GM23338 (cell line): ENCODE data around the gene C2orf81. TPM values are rescaled to one million over a fixed set of nuclear protein-coding genes. Genes with fewer than 3 reads are reported as not detected.

Experiments used
- ATAC-seq: fragments of 200-7000 bp; cut with Tn5 transposase; 3 replicates; pipeline ENCODE4 v1.9.1; 2020
- DNase-seq: peaks from one replicate; pipeline ENCODE4 v3.0.0-alpha.2; 2015; ENCODE audit warnings: low spot score
- H2AFZ ChIP-seq: fragments of 200-600 bp; sonication (generic); 2 replicates; pipeline ENCODE4 v1.8.0; 2016; ENCODE audit warnings: antibody characterized with exemption, mild to moderate bottlenecking, moderate library complexity
- H3F3A ChIP-seq: fragments of 200-600 bp; sonication (generic); replicated peaks from 2 replicates; pipeline ENCODE4 v1.8.0; 2017; ENCODE audit warnings: antibody characterized with exemption, mixed run types, low read depth
- H3K27ac ChIP-seq: fragments of 200-600 bp; sonication (generic); 2 replicates; pipeline ENCODE4 v1.6.1; 2016; ENCODE audit warnings: low read depth
- H3K27me3 ChIP-seq: fragments of 200-600 bp; sonication (generic); 2 replicates; pipeline ENCODE4 v1.8.0; 2016; ENCODE audit warnings: mild to moderate bottlenecking, mixed run types, moderate library complexity; ENCODE audit not compliant: insufficient read depth
- H3K36me3 ChIP-seq: fragments of 200-600 bp; sonication (generic); 2 replicates; pipeline ENCODE4 v1.8.0; 2016; ENCODE audit warnings: mild to moderate bottlenecking; ENCODE audit not compliant: insufficient read depth
- H3K4me1 ChIP-seq: fragments of 200-600 bp; sonication (generic); 2 replicates; pipeline ENCODE4 v1.8.0; 2016; ENCODE audit warnings: mild to moderate bottlenecking, moderate library complexity; ENCODE audit not compliant: insufficient read depth
- H3K4me2 ChIP-seq: fragments of 200-600 bp; sonication (generic); 2 replicates; pipeline ENCODE4 v1.7.1; 2017; ENCODE audit warnings: mixed run types
- H3K4me3 ChIP-seq: fragments of 200-600 bp; sonication (generic); 2 replicates; pipeline ENCODE4 v1.6.1; 2016; ENCODE audit warnings: mixed run types
- H3K79me2 ChIP-seq: fragments of 200-600 bp; sonication (generic); replicated peaks from 2 replicates; pipeline ENCODE4 v1.8.0; 2017; ENCODE audit warnings: mild to moderate bottlenecking; ENCODE audit not compliant: insufficient read depth
- H3K9me2 ChIP-seq: fragments of 200-600 bp; sonication (generic); 2 replicates; pipeline ENCODE4 v1.8.0; 2017; ENCODE audit not compliant: insufficient read depth
- H4K20me1 ChIP-seq: fragments of 200-600 bp; sonication (generic); replicated peaks from 2 replicates; pipeline ENCODE4 v1.8.0; 2017; ENCODE audit warnings: mild to moderate bottlenecking; ENCODE audit not compliant: insufficient read depth
- H3K27ac Mint-ChIP-seq: 2 replicates; pipeline ENCODE4 v1.8.0; 2020; ENCODE audit warnings: inconsistent platforms, mild to moderate bottlenecking, moderate library complexity, mixed read lengths
- H3K27me3 Mint-ChIP-seq: 3 replicates; pipeline ENCODE4 v1.8.0; 2022; ENCODE audit warnings: low read depth, mild to moderate bottlenecking, moderate library complexity, mixed read lengths, inconsistent platforms; ENCODE audit not compliant: insufficient read depth, poor library complexity
- H3K36me3 Mint-ChIP-seq: 3 replicates; pipeline ENCODE4 v1.8.0; 2021; ENCODE audit warnings: low read depth, mild to moderate bottlenecking, inconsistent platforms, moderate library complexity, mixed read lengths
- H3K4me1 Mint-ChIP-seq: 3 replicates; pipeline ENCODE4 v1.8.0; 2020; ENCODE audit warnings: mild to moderate bottlenecking, inconsistent platforms, mixed read lengths
- H3K4me3 Mint-ChIP-seq: 3 replicates; pipeline ENCODE4 v1.8.0; 2021; ENCODE audit warnings: moderate library complexity, mild to moderate bottlenecking, inconsistent platforms, mixed read lengths
- H3K9me3 Mint-ChIP-seq: 3 replicates; pipeline ENCODE4 v1.8.0; 2020; ENCODE audit warnings: moderate library complexity, mild to moderate bottlenecking, inconsistent platforms, mixed read lengths
- CREB1 ChIP-seq: fragments of 250-450 bp; sonication (Bioruptor Pico); IDR thresholded peaks from 2 replicates; pipeline ENCODE4 v1.5.0; 2020; ENCODE audit warnings: low read depth, mild to moderate bottlenecking, moderate library complexity
- CTCF ChIP-seq, 2 experiments: fragments of 200-600 bp in 1 of 2; sonication (generic) in 1 of 2; conservative IDR thresholded peaks; 2 replicates each; pipeline versions ENCODE4 v1.5.1 to v1.6.1; 2016 to 2017; ENCODE audit warnings: antibody characterized with exemption in 2 of 2, low read depth in 2 of 2, mild to moderate bottlenecking in 2 of 2, moderate library complexity in 1 of 2
- ETS1 ChIP-seq: IDR thresholded peaks from 2 replicates; pipeline ENCODE4 v1.6.1; 2016; ENCODE audit warnings: antibody characterized with exemption
- EZH2 ChIP-seq: fragments of 200-600 bp; sonication (generic); IDR thresholded peaks from one replicate; pipeline ENCODE4 v1.8.0; 2017; ENCODE audit warnings: antibody characterized with exemption, mild to moderate bottlenecking, low read depth; ENCODE audit not compliant: unreplicated experiment
- EZH2phosphoT487 ChIP-seq: fragments of 200-600 bp; sonication (generic); IDR thresholded peaks from one replicate; pipeline ENCODE4 v1.8.1; 2018; ENCODE audit warnings: antibody characterized with exemption; ENCODE audit not compliant: unreplicated experiment
- JUNB ChIP-seq: IDR thresholded peaks from one replicate; pipeline ENCODE4 v1.6.1; 2016; ENCODE audit warnings: antibody characterized with exemption; ENCODE audit not compliant: unreplicated experiment
- NANOG ChIP-seq: IDR thresholded peaks from 2 replicates; pipeline ENCODE4 v1.6.1; 2016; ENCODE audit warnings: antibody characterized with exemption, borderline replicate concordance
- POLR2AphosphoS5 ChIP-seq: IDR thresholded peaks from 2 replicates; pipeline ENCODE4 v1.6.1; 2016; ENCODE audit warnings: antibody characterized with exemption, low read depth
- REST ChIP-seq: IDR thresholded peaks from one replicate; pipeline ENCODE4 v1.6.1; 2018; ENCODE audit warnings: antibody characterized with exemption; ENCODE audit not compliant: unreplicated experiment
- STAT1 ChIP-seq: IDR thresholded peaks from one replicate; pipeline ENCODE4 v1.6.1; 2016; ENCODE audit warnings: antibody characterized with exemption; ENCODE audit not compliant: unreplicated experiment
- ZNF114 ChIP-seq: fragments of 250-450 bp; sonication (Bioruptor Pico); IDR thresholded peaks from 2 replicates; pipeline ENCODE4 v1.5.0; 2020; ENCODE audit warnings: mild to moderate bottlenecking, moderate library complexity
- ZNF331 ChIP-seq: fragments of 250-450 bp; sonication (Bioruptor Pico); IDR thresholded peaks from 2 replicates; pipeline ENCODE4 v1.5.0; 2020; ENCODE audit warnings: low read depth, mild to moderate bottlenecking, moderate library complexity
- polyA plus RNA-seq: library from polyadenylated mRNA; unstranded; fragments of >200 nt; fragmentation: Nextera tagmentation; extraction: Ambion mirVana; gene quantifications from 2 replicates; pipeline ENCODE4 v1.2.1, GENCODE V29; 2016
- total RNA-seq: library from RNA; depleted of rRNA; stranded (reverse); fragments of >200 nt; shearing (Covaris generic); gene quantifications from 2 replicates; pipeline ENCODE4 v1.2.3, GENCODE V29; 2014

C2orf81 gene
- total and polyA plus RNA-seq, 2 experiments from 2014 or later = 3.8 to 4.6 TPM

- peaks cover 4% of the 10 kb centered on the region for H3K79me2 ChIP-seq
- Mint-ChIP-seq H3K9me3 (no peaks in the 10 kb centered on the region), H3K36me3 (peaks cover 75% of the 10 kb centered on the region), H3K4me1 (no peaks in the 10 kb centered on the region), H3K27ac (no peak overlapping the region), H3K4me3 (no peak overlapping the region), H3K27me3 (peaks cover 11% of the 10 kb centered on the region)
- H4K20me1 ChIP-seq = peaks cover 5% of the 10 kb centered on the region; the same call in 1 of the 2 replicates
- H3K27me3 ChIP-seq = no peaks in the 10 kb centered on the region
- no peak overlapping the region for H3K4me3 ChIP-seq
- DNase-seq = no peak
- H3K4me1 ChIP-seq = no peaks in the 10 kb centered on the region
- H3K4me2 ChIP-seq = no peak overlapping the region
- 0 out of 2 replicates have a peak, but pooled peaks cover 10% of the 10 kb centered on the region for H3F3A ChIP-seq
- H2AFZ ChIP-seq = no peak overlapping the region
- no peak for ATAC-seq
- TF ChIP-seq ZNF114 (CRISPR knock-in tag) (no peak), EZH2phosphoT487 (no peak), STAT1 (no peak), ZNF331 (CRISPR knock-in tag) (no peak), REST (no peak), EZH2 (no peak), CTCF (conservative IDR thresholded peaks at IDR 0.05; ENCODE audit: low read depth in 2 of 2) (no peak), POLR2AphosphoS5 (no peak; the same call in 1 of the 2 replicates), NANOG (no peak), CREB1 (CRISPR knock-in tag) (no peak), ETS1 (no peak), JUNB (no peak)
- no peak overlapping the region for H3K27ac ChIP-seq
- H3K9me2 ChIP-seq = no peaks in the 10 kb centered on the region
- peaks cover 8% of the 10 kb centered on the region; the same call in 1 of the 2 replicates for H3K36me3 ChIP-seq
Observed at GRCh38 chr2:74428675-74429074, 7.3 kb upstream of the C2orf81 start.
